Common myeloid progenitor, CD34-positive (primary cell): ENCODE data around the gene PEX10.

Experiments
- CTCF ChIA-PET: fragments of 350-600 bp; sonication (Branson Sonifier 250); formaldehyde crosslinking; loops from one replicate; lab custom pipeline; 2021; ENCODE audit warnings: antibody characterized with exemption; lab: Charles Lee
- POLR2A ChIA-PET: fragments of 350-600 bp; sonication (Branson Sonifier 250); formaldehyde crosslinking; loops from one replicate; lab custom pipeline; 2021; ENCODE audit warnings: antibody characterized with exemption; lab: Charles Lee
- DNase-seq, 3 donors: peaks; one replicate each; pipeline versions ENCODE4 v3.0.0 to v3.0.0-alpha.2; 2013
- H3K27ac ChIP-seq, 2 experiments: 1 replicate in 1 of 2; 2 replicates in 1 of 2; pipeline ENCODE4 v1.7.0; 2013; ENCODE audit warnings: inconsistent platforms in 2 of 2, low read length in 2 of 2, mild to moderate bottlenecking in 2 of 2, low read depth in 1 of 2, moderate library complexity in 1 of 2; ENCODE audit not compliant: severe bottlenecking in 2 of 2, insufficient read depth in 1 of 2, poor library complexity in 1 of 2
- H3K27me3 ChIP-seq, 5 experiments: replicated peaks in 2 of 5; 1 replicate in 3 of 5; 2 replicates in 2 of 5; pipeline versions ENCODE4 v1.6.1 to v1.7.0; 2013; ENCODE audit warnings: low read length in 4 of 5, mild to moderate bottlenecking in 2 of 5, moderate library complexity in 2 of 5, inconsistent platforms in 1 of 5; ENCODE audit not compliant: insufficient read depth in 5 of 5, control insufficient read depth in 4 of 5
- H3K36me3 ChIP-seq, 4 experiments: 1 replicate in 2 of 4; 2 replicates in 2 of 4; pipeline versions ENCODE4 v1.6.1 to v1.7.0; 2013; ENCODE audit warnings: low read length in 3 of 4, control low read depth in 1 of 4, mild to moderate bottlenecking in 1 of 4; ENCODE audit not compliant: control insufficient read depth in 4 of 4, insufficient read depth in 4 of 4
- H3K4me1 ChIP-seq, 4 experiments: 1 replicate in 3 of 4; 2 replicates in 1 of 4; pipeline versions ENCODE4 v1.6.1 to v1.7.1; 2013; ENCODE audit warnings: low read length in 3 of 4, mild to moderate bottlenecking in 3 of 4, control low read depth in 1 of 4, inconsistent platforms in 1 of 4, moderate library complexity in 1 of 4; ENCODE audit not compliant: control insufficient read depth in 4 of 4, insufficient read depth in 4 of 4; ENCODE audit errors: control extremely low read depth in 1 of 4
- H3K4me3 ChIP-seq, 7 experiments: 1 replicate in 4 of 7; 2 replicates in 3 of 7; pipeline versions ENCODE4 v1.5.1 to v1.7.0; 2013; ENCODE audit warnings: mild to moderate bottlenecking in 7 of 7, low read length in 6 of 7, moderate library complexity in 6 of 7, inconsistent platforms in 2 of 7, low read depth in 2 of 7, control low read depth in 1 of 7; ENCODE audit not compliant: insufficient read depth in 4 of 7, control insufficient read depth in 1 of 7; ENCODE audit errors: extremely low read depth in 1 of 7
- H3K9me3 ChIP-seq, 5 experiments: 1 replicate in 4 of 5; 2 replicates in 1 of 5; pipeline versions ENCODE4 v1.6.1 to v1.7.1; 2013; ENCODE audit warnings: low read length in 4 of 5, mild to moderate bottlenecking in 2 of 5, inconsistent platforms in 1 of 5, low read depth in 1 of 5, moderate library complexity in 1 of 5; ENCODE audit not compliant: control insufficient read depth in 4 of 5, insufficient read depth in 2 of 5; ENCODE audit errors: control extremely low read depth in 1 of 5
- WGBS: methylation state at CpG from one replicate; pipeline ENCODE4 v1.1.5; 2013; ENCODE audit not compliant: insufficient coverage; 5-methylcytosine and 5-hydroxymethylcytosine counted together

The PEX10 gene

DNA sequence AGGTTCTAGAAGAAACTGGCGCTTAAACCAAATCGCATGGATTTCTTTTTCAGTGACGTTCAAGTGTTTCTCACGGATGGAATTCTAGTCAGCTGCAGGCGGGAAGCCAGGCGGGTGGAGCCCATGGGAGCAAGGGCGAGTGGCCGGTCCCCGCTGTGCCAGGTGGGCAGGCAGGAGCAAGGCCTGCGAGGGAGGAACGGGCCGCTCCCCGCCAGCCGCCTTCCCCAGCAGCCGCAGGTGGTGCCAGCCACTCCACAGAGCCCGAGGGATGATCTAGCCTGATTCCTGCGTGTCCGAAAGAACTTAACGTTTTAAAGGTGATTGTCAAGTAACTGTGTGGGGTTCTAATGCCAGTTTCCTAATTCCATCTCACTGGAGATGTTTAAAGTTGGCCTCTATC is 9.1 kb downstream of the PEX10 start:
- Histone ChIP-seq H3K27me3 (no peaks in the 10 kb centered on the region), H3K4me1 (no peaks in the 10 kb centered on the region), H3K4me3 (no peak overlapping the region), H3K27ac (no peak overlapping the region), H3K9me3 (no peaks in the 10 kb centered on the region), H3K36me3 (peaks cover 12 to 91% (median 68%) of the 10 kb centered on the region in 4 experiments)
- DNase-seq, result no peak
- WGBS, result 98% methylated on average over 19 of the region's 19 CpGs
- ChIA-PET CTCF (no interaction called here), POLR2A (no interaction called here)

DNA sequence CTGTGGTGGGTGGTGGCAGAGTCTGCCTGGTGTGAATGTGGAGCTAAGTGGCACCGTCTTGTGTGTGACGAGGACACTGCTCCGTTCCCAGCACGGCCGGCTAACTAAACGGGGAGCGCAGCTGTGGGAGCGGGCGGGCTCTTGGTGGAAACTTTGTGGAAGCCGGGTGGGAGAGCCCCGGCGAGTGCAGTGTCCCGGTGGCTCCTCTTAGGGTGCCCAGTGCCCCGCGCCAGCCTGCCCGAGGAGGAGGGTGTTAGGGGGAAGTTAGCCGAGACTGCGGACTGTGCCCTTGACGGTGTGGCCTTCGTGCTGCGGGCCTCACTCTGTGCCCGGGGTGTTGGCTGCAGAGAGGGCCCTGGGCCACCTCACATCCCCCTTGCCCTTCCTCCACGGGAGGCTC is 9.9 kb downstream of the PEX10 start:
- POLR2A ChIA-PET, result no interaction called here
- CTCF ChIA-PET, result interaction anchor here (1.3 kb wide), 1 partner anchor 8 kb away, joined by 3 read pairs; no protein-coding TSS in a partner anchor

DNA sequence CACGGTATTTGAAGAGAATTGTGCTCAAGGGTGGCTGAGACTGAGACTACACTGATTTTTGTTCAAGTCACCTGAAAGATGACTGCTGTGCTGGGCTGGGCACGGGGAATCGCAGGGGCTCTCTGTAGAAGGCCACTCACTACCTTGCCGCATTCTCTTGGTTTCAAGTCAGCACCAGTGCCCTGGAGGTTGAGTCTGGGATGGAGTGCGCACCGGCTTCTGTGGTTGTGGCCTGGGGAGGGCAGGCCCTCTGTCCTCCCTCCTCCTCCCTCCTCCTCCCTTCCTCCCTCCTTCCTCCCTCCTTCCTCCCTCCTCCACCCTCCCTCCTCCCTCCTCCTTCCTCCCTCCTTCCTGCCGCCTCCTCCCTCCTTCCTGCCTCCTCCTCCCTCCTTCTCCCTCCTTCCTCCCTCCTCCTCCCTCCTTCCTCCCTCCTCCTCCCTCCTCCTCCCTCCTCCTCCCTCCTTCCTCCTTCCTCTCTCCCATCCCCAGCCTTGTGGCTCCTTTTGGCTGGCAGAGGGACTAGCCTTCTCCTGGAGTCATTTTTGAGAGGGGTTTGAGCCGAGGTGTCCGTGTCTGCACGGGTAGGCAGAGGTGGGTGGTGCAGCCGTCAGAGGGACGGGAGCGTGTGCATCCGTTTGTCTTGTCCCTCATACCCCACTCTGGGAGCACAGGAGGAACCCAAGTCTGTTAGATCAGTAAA is 11.3 kb downstream of the PEX10 start:
- no peaks in the 10 kb centered on the region for H3K9me3 ChIP-seq
- H3K27me3 ChIP-seq, result no peaks in the 10 kb centered on the region
- POLR2A ChIA-PET, result interaction anchor here (0.6 kb wide), 1 partner anchor 35 kb away, joined by 3 read pairs; no protein-coding TSS in a partner anchor
- peak in 2 of 3 donors; percentile 35 to 59 for DNase-seq
- 87% methylated on average over 10 of the region's 14 CpGs for WGBS
- no peak overlapping the region for H3K4me3 ChIP-seq
- H3K4me1 ChIP-seq, result no peaks in the 10 kb centered on the region
- peaks cover 8 to 93% (median 70%) of the 10 kb centered on the region in 4 experiments for H3K36me3 ChIP-seq
- CTCF ChIA-PET, result interaction anchor here (1.3 kb wide), 1 partner anchor 9 kb away, joined by 3 read pairs; no protein-coding TSS in a partner anchor
- no peak overlapping the region for H3K27ac ChIP-seq

More for the DNA sequence above, 9.9 kb downstream of the PEX10 start:
- Histone ChIP-seq H3K27ac (no peak overlapping the region), H3K4me1 (no peaks in the 10 kb centered on the region), H3K36me3 (peaks cover 12 to 93% (median 70%) of the 10 kb centered on the region in 4 experiments), H3K4me3 (no peak overlapping the region), H3K27me3 (no peaks in the 10 kb centered on the region), H3K9me3 (no peaks in the 10 kb centered on the region)
- DNase-seq, result no peak
- WGBS, result 98% methylated on average over 20 of the region's 23 CpGs

DNA sequence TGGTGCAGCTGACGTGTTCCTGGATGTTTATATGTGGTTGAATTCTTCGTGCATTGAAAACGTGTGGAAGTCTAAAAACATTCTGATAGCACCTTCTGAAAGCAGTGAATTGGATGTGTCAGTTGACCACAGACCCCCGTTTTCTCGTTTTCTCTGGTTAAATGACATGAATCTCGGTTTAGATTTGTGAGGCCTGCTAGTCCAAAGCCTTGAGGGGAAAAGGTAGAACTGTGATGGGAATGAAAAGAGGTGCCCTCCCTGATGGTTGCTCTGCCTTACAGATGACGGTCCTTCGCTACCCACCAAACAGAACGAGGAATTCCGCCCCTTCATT is 11.8 kb downstream of the PEX10 start:
- Histone ChIP-seq H3K4me1 (no peaks in the 10 kb centered on the region), H3K27ac (no peak overlapping the region), H3K27me3 (no peaks in the 10 kb centered on the region), H3K4me3 (no peak overlapping the region), H3K36me3 (peaks cover 8 to 94% (median 72%) of the 10 kb centered on the region in 4 experiments), H3K9me3 (no peaks in the 10 kb centered on the region)
- WGBS, result 92% methylated on average over 6 of the region's 10 CpGs
- ChIA-PET CTCF (no interaction called here), POLR2A (no interaction called here)
- DNase-seq, result no peak

DNA sequence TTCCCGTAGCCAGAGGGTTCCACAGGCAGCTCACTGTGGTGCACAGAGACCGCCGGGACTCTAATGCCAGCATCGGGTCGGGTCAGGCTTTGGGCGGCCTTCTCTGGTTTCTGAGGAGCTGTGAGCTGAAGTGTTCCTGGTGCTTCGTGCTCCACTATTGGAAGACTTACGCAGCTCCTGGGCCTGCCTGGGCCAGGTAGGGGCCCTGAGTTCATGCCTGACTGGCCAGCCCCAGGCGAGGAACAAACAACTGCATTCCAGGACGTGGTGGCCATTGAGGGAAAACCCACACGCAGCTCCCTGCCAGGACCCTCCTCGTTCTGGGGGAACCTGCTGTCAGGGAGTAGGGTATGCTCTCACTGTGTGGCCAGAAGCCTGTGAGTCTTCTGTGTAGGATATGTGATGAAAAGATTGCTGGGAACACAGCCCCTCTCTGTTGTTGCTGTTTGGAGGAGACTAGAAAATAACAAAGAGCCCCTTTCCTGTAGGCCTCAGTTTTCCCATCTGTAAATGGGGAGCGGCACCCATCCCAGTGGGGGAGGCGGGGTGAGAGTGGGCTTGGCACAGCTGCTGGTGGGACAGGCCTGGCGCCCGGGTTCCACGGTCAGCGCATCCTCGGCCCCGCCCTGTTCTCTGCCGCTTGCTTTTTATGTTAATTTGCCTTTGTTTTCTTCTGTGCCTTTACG is 12.3 kb downstream of the PEX10 start:
- 95% methylated on average over 21 of the region's 22 CpGs for WGBS
- peaks cover 8 to 93% (median 73%) of the 10 kb centered on the region in 4 experiments for H3K36me3 ChIP-seq
- CTCF ChIA-PET, result interaction anchor here (1.1 kb wide), 1 partner anchor 18 kb away, joined by 5 read pairs; no protein-coding TSS in a partner anchor

GRCh38 chr1:2398871-2399270 is 13.5 kb downstream of the PEX10 start:
- H3K4me1 ChIP-seq, result no peaks in the 10 kb centered on the region
- no peak overlapping the region for H3K27ac ChIP-seq
- H3K9me3 ChIP-seq, result no peaks in the 10 kb centered on the region
- POLR2A ChIA-PET, result no interaction called here
- WGBS, result 97% methylated on average over 7 of the region's 7 CpGs
- no peaks in the 10 kb centered on the region for H3K27me3 ChIP-seq
- CTCF ChIA-PET, result interaction anchor here (1.1 kb wide), 1 partner anchor 17 kb away, joined by 5 read pairs; no protein-coding TSS in a partner anchor
- peaks cover 10 to 93% (median 68%) of the 10 kb centered on the region in 4 experiments for H3K36me3 ChIP-seq
- no peak overlapping the region for H3K4me3 ChIP-seq
- no peak for DNase-seq

More for the DNA sequence above, 12.3 kb downstream of the PEX10 start:
- H3K27me3 ChIP-seq, result no peaks in the 10 kb centered on the region
- H3K4me3 ChIP-seq, result no peak overlapping the region
- H3K4me1 ChIP-seq, result no peaks in the 10 kb centered on the region
- POLR2A ChIA-PET, result no interaction called here
- H3K9me3 ChIP-seq, result no peaks in the 10 kb centered on the region
- no peak overlapping the region for H3K27ac ChIP-seq
- DNase-seq, result no peak
